AG08395 (cell line): Measurements from ENCODE around the gene TNIK.

Source experiments
- DNase-seq: peaks from one replicate; pipeline ENCODE4 v3.0.0; 2012; ENCODE audit warnings: mixed read lengths, low spot score

Gene TNIK

GRCh38 chr3:171189394-171190080 lies 270.7 kb downstream of the TNIK start:
- no peak for DNase-seq

- DNase-seq, result peak; percentile 39
Observed at GRCh38 chr3:171187706-171188290, 272.4 kb downstream of the TNIK start.

DNA sequence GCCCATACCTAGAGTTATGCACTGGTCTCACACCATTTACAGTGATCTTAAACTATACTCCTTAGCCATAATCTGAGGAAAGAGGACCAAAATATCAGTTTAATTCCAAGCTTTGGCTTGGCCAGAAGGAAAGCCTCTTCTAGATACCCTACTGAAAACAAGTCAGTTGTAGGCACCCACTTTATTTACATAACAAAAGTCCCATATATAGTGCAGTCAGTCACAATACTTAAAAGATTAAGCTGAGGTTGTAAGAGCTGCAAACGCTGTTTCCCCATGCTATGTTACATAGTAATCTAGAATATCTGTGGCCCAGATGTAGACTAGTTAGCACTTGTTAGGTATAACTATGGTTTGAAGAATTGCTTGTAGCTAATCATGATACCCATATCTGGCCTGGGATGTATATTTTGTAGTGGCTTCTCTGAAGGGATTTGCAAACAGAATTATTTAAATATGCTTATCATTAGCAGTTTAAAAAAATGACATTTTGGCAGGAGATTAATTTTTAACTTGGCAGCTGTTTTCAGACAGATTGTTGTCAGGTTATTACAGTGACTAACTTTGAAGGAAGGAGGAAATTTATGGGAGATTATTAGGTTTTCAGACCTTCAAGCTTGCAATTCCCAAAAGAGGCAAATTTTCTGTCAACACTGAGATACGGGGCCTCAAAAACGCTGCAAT lies 273.2 kb downstream of the TNIK start:
- no peak for DNase-seq

- no peak for DNase-seq
Observed at GRCh38 chr3:171186383-171186782, 273.8 kb downstream of the TNIK start.

DNA sequence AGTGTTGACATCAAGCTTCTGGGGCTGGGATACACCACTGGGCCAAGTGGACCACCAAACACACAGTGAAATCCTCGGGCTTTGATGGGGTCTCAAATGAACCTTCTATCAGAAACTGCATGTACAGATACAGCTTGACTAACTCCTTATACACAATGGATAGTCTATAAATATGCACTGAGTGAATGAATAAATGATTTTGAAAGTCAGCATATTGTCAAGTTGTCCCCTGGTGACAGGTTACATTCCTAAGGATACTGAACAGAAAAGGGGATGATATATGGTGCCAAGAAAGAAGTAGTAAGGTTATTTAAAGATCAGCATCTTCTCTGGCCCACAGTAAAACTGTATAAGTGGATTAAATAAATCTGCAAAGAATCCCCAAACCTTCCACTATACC lies 274.2 kb downstream of the TNIK start:
- no peak for DNase-seq

DNA sequence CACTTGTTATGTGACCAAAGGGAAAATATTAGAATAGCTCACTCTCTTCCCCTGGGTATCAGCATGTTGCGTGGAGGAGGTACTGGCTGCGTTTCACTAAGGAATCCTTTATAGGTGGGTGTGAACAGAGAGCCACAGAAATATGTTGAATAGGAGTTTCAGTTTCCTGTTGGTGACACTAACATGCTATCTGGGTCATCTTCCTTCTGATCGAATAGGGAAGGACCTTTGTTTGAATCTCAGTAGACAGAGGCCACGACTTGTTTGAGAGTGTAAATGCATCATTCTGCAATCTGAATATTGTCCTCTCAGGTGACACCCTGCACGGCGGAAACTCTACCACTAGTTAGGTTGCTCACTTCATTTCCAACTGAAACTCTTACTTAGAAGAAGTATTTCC lies 275.8 kb downstream of the TNIK start:
- no peak for DNase-seq

GRCh38 chr3:171183042-171183441 lies 277.2 kb downstream of the TNIK start:
- DNase-seq, result peak; percentile 27

- peak; percentile 9 for DNase-seq
Observed at GRCh38 chr3:171181907-171182690, 278.1 kb downstream of the TNIK start.

- DNase-seq, result no peak
Observed at GRCh38 chr3:171178714-171179113, 281.5 kb downstream of the TNIK start.

GRCh38 chr3:171177553-171177952 lies 282.7 kb downstream of the TNIK start:
- no peak for DNase-seq

- DNase-seq, result no peak
Observed at GRCh38 chr3:171177056-171177455, 283.1 kb downstream of the TNIK start.

GRCh38 chr3:171176244-171176933 lies 283.8 kb downstream of the TNIK start:
- DNase-seq, result no peak

DNA sequence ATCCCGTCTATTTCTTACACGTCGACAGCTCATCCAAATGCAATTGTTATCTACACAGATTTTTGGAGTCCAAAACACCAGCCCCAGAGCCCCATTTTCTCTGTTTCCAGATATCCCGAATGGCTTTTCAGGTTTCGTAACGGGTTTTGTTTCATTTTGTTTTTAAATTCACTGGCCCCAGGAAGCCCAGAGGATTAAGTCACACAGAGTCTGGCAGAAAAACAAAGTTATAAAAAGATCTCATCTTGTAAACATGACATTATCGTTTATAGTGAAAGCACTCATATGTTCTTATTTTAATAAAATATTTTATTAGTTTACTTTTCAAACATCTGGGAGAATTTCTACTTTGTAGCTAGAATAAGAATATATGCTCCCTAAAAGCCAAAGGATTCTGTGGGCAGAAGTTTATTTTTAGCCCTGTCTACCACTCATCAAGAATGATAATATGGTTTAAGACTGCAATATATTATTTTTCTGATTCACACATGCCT lies 284.4 kb downstream of the TNIK start:
- DNase-seq, result peak; percentile 12

DNA sequence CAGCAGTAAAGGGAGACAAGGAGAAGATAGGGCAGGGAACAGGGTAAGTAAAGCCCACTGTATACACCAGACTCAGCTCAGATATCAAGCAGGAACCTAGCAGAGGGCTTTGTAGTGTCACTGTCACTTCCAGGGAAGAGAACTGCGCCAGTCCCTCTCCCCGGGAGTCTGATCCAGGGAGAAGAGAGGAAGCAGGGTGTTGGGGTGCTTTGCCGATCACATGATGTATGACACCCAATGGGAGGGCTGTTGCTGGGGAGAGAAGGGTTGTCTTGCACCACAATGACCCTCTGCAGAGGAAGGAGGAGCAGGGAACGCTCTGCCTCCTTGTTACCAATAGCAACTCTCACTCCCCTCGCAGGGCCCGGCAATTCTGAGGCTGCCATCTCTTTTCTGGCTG lies 286.5 kb downstream of the TNIK start:
- DNase-seq, result no peak

- DNase-seq, result no peak
Observed at GRCh38 chr3:171172070-171172469, 288.1 kb downstream of the TNIK start.

- no peak for DNase-seq
Observed at GRCh38 chr3:171169866-171170265, 290.3 kb downstream of the TNIK start.

- DNase-seq, result no peak
Observed at GRCh38 chr3:171169443-171169842, 290.8 kb downstream of the TNIK start.

DNA sequence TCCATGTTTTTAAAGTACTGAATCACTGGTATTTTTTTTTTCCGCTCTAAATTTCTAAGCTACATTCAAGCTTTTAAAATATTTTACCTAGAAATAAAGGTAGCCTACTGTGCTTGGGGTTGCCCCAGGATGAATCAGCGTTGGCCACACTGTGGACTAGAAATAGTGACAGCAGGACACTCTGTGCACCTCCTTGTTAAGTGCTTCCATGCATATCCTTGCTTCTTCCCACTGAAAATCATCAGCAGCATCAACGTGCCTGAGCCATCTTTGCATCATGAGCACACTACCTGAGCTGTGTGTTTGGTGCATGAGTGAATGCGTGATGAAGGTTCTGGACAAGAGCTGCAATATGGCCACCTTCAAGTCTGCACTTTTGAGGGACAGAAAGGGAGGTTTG lies 291.7 kb downstream of the TNIK start:
- DNase-seq, result no peak

- peak; percentile 69 for DNase-seq
Observed at GRCh38 chr3:171168086-171168485, 292.1 kb downstream of the TNIK start.

DNA sequence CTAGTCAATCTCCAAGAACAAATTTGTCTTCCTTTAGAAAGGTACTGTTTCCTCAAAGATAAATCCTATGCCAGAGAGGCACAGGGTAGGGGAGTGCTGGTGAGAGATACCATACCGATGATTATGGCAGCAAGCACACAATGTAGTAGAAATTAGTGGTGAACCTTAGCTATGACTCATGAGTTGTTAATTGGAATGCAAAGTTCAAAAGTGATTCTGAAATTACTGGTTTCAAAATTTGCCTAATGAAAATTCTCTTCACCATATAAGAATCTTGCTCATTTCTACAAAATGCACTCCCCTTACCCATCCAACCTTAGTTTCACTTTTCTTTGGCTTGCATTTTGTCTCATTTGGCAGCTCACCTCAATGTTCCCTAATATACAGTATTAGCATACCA lies 294.2 kb downstream of the TNIK start:
- no peak for DNase-seq

- DNase-seq, result no peak
Observed at GRCh38 chr3:171165499-171165921, 294.7 kb downstream of the TNIK start.

GRCh38 chr3:171164067-171164465 lies 296.1 kb downstream of the TNIK start:
- no peak for DNase-seq
